ENCODE results near the gene CRAT.
"Not testable (repeated sequence)": the region's sequence is repeated elsewhere in the genome, so short reads cannot be mapped to it uniquely, and the experiment has no call there.

CRAT gene

GRCh38 chr9:129130791-129131190 lies 20.2 kb upstream of the CRAT start:
- Histone ChIP-seq H3K36me3 (ENCODE audit: control insufficient read depth, insufficient read depth, low read length) (no peaks in the 10 kb centered on the region), H3K9me3 (ENCODE audit: control insufficient read depth, low read length) (no peaks in the 10 kb centered on the region), H3K27ac (no peak overlapping the region), H2AFZ (no peak overlapping the region), H3K79me2 (peaks cover 3% of the 10 kb centered on the region), H3K4me1 (peaks cover 9% of the 10 kb centered on the region), H3K4me2 (ENCODE audit: low read length) (no peak overlapping the region), H3K9ac (no peak overlapping the region), H3K4me3 (ENCODE audit: low read depth, low read length) (no peak overlapping the region), H3K27me3 (ENCODE audit: control insufficient read depth, insufficient read depth, low read length) (no peaks in the 10 kb centered on the region)
- TF ChIP-seq CTCF (IDR thresholded peaks at IDR 0.05), result no peak

- not testable (repeated sequence) for H3K9ac ChIP-seq; H3K4me1 ChIP-seq; H3K9me3 ChIP-seq (ENCODE audit: control insufficient read depth, low read length); H3K4me3 ChIP-seq (ENCODE audit: low read depth, low read length); H3K27me3 ChIP-seq (ENCODE audit: control insufficient read depth, insufficient read depth, low read length); H3K79me2 ChIP-seq; H3K27ac ChIP-seq; H3K36me3 ChIP-seq (ENCODE audit: control insufficient read depth, insufficient read depth, low read length); H2AFZ ChIP-seq; H3K4me2 ChIP-seq (ENCODE audit: low read length)
Measured at GRCh38 chr9:129130271-129130670, 19.7 kb upstream of the CRAT start.

GRCh38 chr9:129128689-129129088 lies 18.1 kb upstream of the CRAT start:
- Histone ChIP-seq H3K27me3 (ENCODE audit: control insufficient read depth, insufficient read depth, low read length) (no peaks in the 10 kb centered on the region), H3K4me3 (ENCODE audit: low read depth, low read length) (no peak overlapping the region), H3K9me3 (ENCODE audit: control insufficient read depth, low read length) (no peaks in the 10 kb centered on the region), H3K4me2 (ENCODE audit: low read length) (no peak overlapping the region), H3K4me1 (peaks cover 9% of the 10 kb centered on the region), H2AFZ (no peak overlapping the region), H3K9ac (no peak overlapping the region), H3K79me2 (peaks cover 3% of the 10 kb centered on the region), H3K36me3 (ENCODE audit: control insufficient read depth, insufficient read depth, low read length) (no peaks in the 10 kb centered on the region), H3K27ac (no peak overlapping the region)
- no peak for TF ChIP-seq CTCF (IDR thresholded peaks at IDR 0.05)

- Histone ChIP-seq H3K27me3 (ENCODE audit: control insufficient read depth, insufficient read depth, low read length) (no peaks in the 10 kb centered on the region), H3K79me2 (no peaks in the 10 kb centered on the region), H3K9ac (no peak overlapping the region), H3K9me3 (ENCODE audit: control insufficient read depth, low read length) (no peaks in the 10 kb centered on the region), H2AFZ (no peak overlapping the region), H3K36me3 (ENCODE audit: control insufficient read depth, insufficient read depth, low read length) (no peaks in the 10 kb centered on the region), H3K27ac (peak overlapping the region; percentile 44), H3K4me1 (peaks cover 9% of the 10 kb centered on the region), H3K4me2 (ENCODE audit: low read length) (peak overlapping the region; percentile 24), H3K4me3 (ENCODE audit: low read depth, low read length) (no peak overlapping the region)
- TF ChIP-seq CTCF (IDR thresholded peaks at IDR 0.05), result no peak
Measured at GRCh38 chr9:129126749-129127618, 16.4 kb upstream of the CRAT start.

- H3K79me2 ChIP-seq, result peaks cover 4% of the 10 kb centered on the region
- no peak overlapping the region for H3K4me2 ChIP-seq (ENCODE audit: low read length)
- peaks cover 9% of the 10 kb centered on the region for H3K4me1 ChIP-seq
- H3K36me3 ChIP-seq (ENCODE audit: control insufficient read depth, insufficient read depth, low read length), result no peaks in the 10 kb centered on the region
- no peaks in the 10 kb centered on the region for H3K27me3 ChIP-seq (ENCODE audit: control insufficient read depth, insufficient read depth, low read length)
- H3K9me3 ChIP-seq (ENCODE audit: control insufficient read depth, low read length), result no peaks in the 10 kb centered on the region
- H3K4me3 ChIP-seq (ENCODE audit: low read depth, low read length), result no peak overlapping the region
- TF ChIP-seq CTCF (IDR thresholded peaks at IDR 0.05), result no peak
- no peak overlapping the region for H3K9ac ChIP-seq
- no peak overlapping the region for H2AFZ ChIP-seq
- no peak overlapping the region for H3K27ac ChIP-seq
Measured at GRCh38 chr9:129125478-129125877, 14.9 kb upstream of the CRAT start.
